ENCODE data around the gene RAB19.
A peak's percentile ranks its signal among the peaks of the same experiment; 100 is the strongest.

The RAB19 gene

GRCh38 chr7:140403878-140404564, at the start of gene RAB19:
Gene RAB19, plus strand, starts transcription at chr7:140404058. Its CDS starts 3,589 bp downstream, at chr7:140407647.
- DNase-seq (ENCODE audit: low spot score) = no peak

GRCh38 chr7:140358024-140358411, 45.8 kb upstream of the RAB19 start:
- no peak for DNase-seq (ENCODE audit: low spot score)

- DNase-seq (ENCODE audit: low spot score) = no peak
These were observed 45.3 kb upstream of the RAB19 start for GRCh38 chr7:140358412-140359051.

GRCh38 chr7:140360697-140361229, 43.1 kb upstream of the RAB19 start:
- DNase-seq (ENCODE audit: low spot score) = no peak

GRCh38 chr7:140364819-140365218, 39.0 kb upstream of the RAB19 start:
- no peak for DNase-seq (ENCODE audit: low spot score)

GRCh38 chr7:140367528-140367927, 36.3 kb upstream of the RAB19 start:
- no peak for DNase-seq (ENCODE audit: low spot score)

GRCh38 chr7:140369294-140369693, 34.6 kb upstream of the RAB19 start:
- DNase-seq (ENCODE audit: low spot score) = no peak

GRCh38 chr7:140375323-140375722, 28.5 kb upstream of the RAB19 start:
- no peak for DNase-seq (ENCODE audit: low spot score)

- DNase-seq (ENCODE audit: low spot score) = no peak
These were observed 27.7 kb upstream of the RAB19 start for GRCh38 chr7:140375892-140376730.

- no peak for DNase-seq (ENCODE audit: low spot score)
These were observed 19.7 kb upstream of the RAB19 start for GRCh38 chr7:140383954-140384713.

GRCh38 chr7:140384894-140385545, 18.8 kb upstream of the RAB19 start:
- no peak for DNase-seq (ENCODE audit: low spot score)

GRCh38 chr7:140389445-140389844, 14.4 kb upstream of the RAB19 start:
- no peak for DNase-seq (ENCODE audit: low spot score)

- no peak for DNase-seq (ENCODE audit: low spot score)
These were observed 13.8 kb upstream of the RAB19 start for GRCh38 chr7:140390034-140390433.

- DNase-seq (ENCODE audit: low spot score) = peak; percentile 48
These were observed 13.2 kb upstream of the RAB19 start for GRCh38 chr7:140390466-140391190.

- DNase-seq (ENCODE audit: low spot score) = no peak
These were observed 12.2 kb upstream of the RAB19 start for GRCh38 chr7:140391634-140392033.

- DNase-seq (ENCODE audit: low spot score) = no peak
These were observed 10.0 kb upstream of the RAB19 start for GRCh38 chr7:140393756-140394306.

GRCh38 chr7:140397784-140398750, 5.8 kb upstream of the RAB19 start, which contains the start of gene SLC37A3:
Gene SLC37A3, minus strand, starts transcription at chr7:140398530. Its CDS starts 16,004 bp downstream, at chr7:140382526.
- peak; percentile 55 for DNase-seq (ENCODE audit: low spot score)

GRCh38 chr7:140398821-140399220, 5.0 kb upstream of the RAB19 start:
- DNase-seq (ENCODE audit: low spot score) = no peak

- no peak for DNase-seq (ENCODE audit: low spot score)
These were observed 3.5 kb upstream of the RAB19 start for GRCh38 chr7:140400381-140400780.

Data from pons (tissue), 1 donor.